Measurements from ENCODE around the gene SPN.
"Not testable (repeated sequence)": the region's sequence is repeated elsewhere in the genome, so short reads cannot be mapped to it uniquely, and the experiment has no call there.

SPN gene

DNA sequence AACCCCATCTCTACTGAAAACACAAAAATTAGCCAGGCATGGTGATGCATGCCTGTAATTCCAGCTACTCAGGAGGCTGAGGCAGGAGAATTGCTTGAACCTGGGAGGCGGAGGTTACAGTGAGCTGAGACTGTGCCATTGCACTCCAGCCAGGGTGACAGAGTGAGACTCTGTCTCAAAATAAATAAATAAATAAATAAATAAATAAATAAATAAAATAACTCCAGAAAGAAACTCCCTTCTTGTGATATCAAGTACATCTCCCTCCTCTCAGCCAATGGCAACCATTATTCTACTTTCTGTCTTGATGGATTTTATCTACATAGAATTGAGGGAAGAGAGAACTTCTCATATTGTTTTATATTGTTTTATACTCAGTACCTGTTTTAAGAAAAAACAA is 44.1 kb downstream of the SPN start:
- DNase-seq, result not testable (repeated sequence)

DNA sequence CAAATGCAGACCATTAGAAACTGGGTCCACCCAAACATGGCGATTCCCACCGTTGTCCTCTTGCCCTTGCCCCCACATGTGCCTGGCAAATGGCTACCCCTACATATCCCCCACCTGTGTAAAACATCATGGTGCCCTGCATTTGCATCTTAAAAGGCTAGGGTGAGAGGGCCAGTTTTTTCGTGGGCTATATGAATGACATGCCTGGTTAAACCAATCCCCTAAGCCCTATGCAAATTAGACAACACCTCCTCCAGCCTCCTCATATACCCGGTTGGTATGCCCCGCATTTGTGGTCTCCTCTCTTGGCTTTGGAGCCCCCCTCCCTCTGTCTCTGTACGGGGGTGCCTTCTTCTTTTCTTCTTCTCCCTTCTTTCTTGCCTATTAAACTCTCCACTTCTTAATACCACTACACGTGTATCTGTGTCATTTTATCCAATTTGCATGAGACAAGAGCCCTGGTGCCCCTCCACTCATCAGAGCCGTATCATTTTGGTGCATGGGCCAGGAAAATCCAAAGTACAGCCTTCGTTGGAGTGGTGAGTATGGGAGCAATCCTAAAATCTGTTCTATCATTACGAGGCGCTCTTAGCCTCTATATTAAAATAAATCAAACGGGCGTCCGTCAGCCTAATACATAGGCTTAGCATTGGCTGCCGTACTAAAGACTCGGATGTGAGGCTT is 46.0 kb downstream of the SPN start:
- no peak for DNase-seq

DNA sequence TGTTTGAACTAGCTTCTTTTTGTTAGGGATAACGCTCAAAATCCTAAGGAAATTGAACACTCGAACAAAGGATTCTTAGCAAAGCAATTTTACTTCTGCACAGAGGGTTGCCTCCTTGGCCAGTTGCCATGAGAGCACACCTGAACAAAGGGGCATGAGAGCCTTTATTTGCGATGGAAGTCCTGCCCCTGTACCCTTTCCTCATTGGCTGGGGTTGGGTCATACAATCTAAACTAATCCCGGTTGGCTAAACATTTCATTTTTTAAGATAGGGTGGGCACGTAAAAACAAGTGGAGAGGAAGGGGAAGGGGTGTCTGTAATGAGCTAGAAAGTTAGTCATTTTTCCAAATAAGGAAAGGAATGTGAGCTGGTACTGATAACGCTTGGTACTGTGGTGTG is 46.6 kb downstream of the SPN start:
- not testable (repeated sequence) for DNase-seq

DNA sequence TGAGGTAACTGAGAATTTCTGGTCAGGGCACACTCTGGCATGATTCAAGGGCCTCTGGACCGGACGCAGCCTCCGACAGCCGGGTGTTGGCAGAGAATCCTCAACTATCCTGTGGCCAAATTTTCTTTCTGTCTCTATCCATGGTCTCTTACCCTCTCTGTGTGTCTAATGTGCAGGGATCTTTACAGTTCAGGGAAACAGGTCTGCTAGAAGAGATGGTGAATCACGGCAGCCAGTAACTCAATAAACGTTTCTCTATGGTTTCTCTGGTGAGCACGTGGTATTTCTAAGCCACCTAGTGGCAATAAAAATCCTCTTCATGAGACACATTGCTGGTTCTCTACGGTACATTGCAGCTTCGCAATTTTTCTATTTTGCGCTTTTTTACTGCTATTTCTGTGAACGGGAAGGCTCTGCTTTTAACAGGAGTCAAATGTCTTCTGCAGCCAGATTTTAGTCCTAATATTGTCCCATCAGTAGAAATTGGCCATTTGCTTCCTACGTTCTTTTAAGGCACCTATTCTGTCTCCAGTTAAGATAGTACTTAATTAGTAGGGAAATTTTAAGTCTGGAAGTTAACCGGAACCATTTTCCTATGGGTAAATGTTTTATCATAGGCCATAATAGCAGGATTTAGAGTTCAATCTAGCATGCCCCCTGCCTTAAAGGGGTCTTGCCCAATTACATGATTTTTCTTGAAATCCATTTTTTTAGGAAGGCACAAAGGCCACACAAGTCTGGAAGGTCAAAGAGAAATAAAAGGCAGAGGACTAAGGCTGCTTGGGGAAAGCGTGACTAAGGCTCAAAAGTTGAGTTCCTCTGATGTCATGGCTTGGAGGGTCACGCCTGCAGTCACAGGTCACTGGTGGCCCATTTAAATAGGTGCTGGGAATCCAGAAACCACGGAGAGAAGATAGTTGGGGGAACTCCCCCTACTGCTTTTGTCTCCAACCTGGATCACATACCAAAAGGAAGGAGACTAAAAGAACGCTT is 47.5 kb downstream of the SPN start:
- peak; percentile 46 to 75 for DNase-seq

DNA sequence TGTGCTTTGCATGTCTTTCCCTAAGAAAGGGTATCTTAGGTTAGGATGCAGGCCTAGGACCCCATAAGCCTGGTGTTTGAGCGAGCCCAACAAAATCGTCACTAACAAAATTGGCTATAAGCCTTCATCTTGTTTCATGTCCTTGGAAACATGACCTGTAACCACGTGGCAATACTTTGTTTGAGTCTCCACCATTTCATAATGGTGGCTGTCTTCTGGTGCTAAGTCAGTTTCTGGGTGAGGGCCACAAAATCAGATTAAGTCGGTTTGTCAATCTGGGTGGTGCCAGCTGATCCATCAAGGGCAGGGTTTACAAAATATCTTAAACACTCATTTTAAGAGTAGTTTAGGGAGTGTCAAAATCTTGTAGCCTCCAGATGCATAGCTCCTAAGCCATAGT is 49.8 kb downstream of the SPN start:
- DNase-seq, result no peak

DNA sequence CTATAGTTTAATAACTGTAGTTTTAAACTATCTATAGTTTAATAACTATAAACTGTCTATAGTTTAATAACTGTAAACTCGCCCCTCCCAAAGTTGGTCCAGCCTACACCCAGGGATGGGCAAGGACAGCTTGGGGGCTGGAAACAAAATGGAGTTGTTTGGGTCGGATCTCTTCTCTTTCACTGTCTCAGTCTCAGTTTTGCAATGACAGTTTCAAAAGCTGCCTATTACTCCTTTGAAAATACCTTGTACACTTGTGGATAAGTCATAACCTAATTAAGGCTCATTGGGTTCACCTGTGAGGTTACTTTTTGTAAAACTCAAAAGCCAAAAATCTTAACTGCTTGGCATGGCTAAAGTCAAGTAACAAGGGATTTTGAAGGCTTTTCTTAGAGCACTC is 51.3 kb downstream of the SPN start:
- no peak for DNase-seq

DNA sequence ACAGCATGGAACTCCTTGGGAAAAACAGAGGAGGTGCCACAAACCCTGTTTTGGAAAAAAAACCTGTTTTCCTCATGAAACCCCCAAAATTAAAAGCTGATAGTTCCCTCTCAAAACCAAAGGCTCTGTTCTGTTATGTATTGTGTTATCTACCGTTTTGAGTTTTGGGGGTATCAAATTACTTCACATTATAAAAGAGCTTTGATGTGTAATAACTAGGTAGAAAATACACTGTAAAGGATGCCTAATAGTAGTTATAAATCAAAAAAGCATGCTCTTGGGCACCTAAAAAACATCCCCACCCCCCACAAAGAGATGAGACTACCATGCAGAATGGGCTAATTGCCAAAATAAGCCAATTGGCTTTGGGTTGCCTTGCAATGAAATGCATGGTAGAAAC is 51.9 kb downstream of the SPN start:
- no peak for DNase-seq

DNA sequence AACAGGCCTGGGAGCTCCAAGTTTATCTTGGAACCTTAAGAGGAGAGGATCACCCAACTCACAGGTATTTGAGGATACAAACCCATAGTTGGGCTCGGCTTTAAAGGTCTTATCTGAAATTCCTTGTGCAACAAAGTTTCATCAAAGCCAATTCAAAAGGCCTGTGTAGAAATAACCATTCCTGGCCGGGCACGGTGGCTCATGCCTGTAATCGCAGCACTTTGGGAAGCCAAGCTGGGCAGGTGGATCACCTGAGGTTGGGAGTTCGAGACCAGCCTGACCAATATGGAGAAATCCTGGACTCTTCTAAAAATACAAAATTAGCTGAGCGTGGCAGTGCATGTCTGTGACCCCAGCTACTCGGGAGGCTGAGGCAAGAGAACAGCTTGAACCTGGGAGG is 54.1 kb downstream of the SPN start:
- no peak for DNase-seq

DNA sequence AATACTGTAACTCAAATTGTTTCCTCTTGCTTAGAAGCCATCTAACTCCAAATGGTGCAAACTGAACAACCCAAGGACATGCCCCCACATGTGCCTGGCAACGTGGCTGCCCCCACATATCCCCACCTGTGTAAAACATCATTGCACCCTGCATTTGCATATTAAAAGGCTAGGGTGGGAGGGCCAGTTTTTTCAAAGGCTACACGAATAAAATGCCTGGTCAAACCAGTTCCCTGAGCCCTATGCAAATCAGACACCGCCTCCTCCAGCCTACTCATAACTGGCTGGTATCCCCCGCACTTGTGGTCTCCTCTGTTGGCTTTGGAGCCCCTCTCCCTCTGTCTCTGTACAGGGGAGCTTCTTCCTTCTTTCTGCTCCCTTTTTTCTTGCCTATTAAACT is 56.0 kb downstream of the SPN start:
- DNase-seq, result no peak
